ENCODE measurements around the gene SYCE3.

Gene SYCE3

DNA sequence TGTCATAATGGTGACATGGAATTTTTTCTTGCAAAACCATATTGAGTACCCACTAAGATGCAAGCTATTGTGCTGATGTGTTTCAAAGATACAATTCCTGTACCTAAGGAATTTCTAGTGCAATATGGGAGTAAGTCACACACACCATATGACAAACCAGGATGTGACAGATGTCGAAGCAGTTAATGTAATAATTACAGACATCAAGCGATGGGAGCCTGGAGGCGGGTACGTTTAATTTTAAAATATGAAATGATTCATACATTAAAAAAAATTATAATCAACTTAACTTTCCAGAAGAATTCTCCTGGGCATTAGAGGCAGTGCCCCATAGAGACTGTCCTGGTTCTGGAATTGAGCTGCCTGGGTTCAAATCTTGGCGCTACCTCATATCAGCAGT lies 6.0 kb downstream of the SYCE3 start:
- H3K4me3 Mint-ChIP-seq, result no peak overlapping the region

DNA sequence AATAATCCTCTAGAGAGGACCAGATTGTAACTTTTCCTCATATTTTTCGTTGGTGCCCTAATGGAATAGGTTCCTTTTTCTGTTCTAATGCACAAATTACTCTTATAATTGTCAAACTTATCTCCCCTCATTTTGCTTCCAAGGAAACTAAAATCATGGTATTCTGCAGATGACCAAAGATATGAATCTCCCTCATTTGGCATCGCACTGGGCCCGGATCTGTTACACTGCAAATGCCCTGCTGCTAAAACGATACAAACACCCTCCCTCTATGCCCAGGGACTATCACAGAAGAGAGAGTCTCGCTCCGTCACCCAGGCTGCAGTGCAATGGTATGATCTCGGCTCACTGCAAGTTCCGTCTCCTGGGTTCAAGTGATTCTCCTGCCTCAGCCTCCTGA lies 9.4 kb downstream of the SYCE3 start:
- Mint-ChIP-seq H3K4me1 (ENCODE audit: low read depth) (peaks cover 11% of the 10 kb centered on the region), H3K27me3 (no peaks in the 10 kb centered on the region), H3K9me3 (no peaks in the 10 kb centered on the region), H3K36me3 (ENCODE audit: low read depth) (no peaks in the 10 kb centered on the region), H3K27ac (no peak overlapping the region), H3K4me3 (no peak overlapping the region)

More for the DNA sequence above, 6.0 kb downstream of the SYCE3 start:
- H3K4me1 Mint-ChIP-seq (ENCODE audit: low read depth), result peaks cover 7% of the 10 kb centered on the region
- H3K27ac Mint-ChIP-seq, result no peak overlapping the region
- no peaks in the 10 kb centered on the region for H3K9me3 Mint-ChIP-seq
- H3K27me3 Mint-ChIP-seq, result no peaks in the 10 kb centered on the region
- no peaks in the 10 kb centered on the region for H3K36me3 Mint-ChIP-seq (ENCODE audit: low read depth)

DNA sequence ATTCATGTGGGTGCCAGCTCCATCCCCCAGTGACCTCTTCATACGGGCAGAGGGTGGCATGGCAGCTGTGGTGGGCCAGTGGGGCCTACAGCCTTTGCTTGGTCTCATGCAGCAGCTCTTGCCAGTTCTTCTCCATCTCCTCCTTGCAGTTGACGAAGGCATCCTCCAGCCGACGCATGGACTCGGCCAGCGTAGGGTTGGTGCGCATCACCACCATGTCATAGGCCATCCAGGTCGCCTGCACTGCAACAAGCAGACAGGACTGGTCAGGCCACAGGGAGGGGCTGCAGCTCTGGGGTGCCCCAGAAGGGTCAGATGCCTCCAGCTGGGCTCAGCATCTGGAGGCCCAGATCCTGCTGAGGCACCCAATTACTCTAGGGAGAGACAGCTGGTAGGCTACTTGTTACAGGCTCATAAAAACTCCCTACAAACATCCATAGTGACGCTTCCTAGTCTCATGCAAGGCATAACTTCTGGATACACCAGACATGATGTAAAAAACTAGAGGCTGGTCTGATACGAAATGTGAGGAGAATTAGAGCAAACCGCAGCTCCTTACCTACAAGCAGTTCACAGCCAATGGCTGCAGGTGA lies 11.5 kb downstream of the SYCE3 start:
- H3K27me3 Mint-ChIP-seq, result no peaks in the 10 kb centered on the region
- H3K4me3 Mint-ChIP-seq, result no peak overlapping the region
- no peaks in the 10 kb centered on the region for H3K36me3 Mint-ChIP-seq (ENCODE audit: low read depth)
- no peak overlapping the region for H3K27ac Mint-ChIP-seq
- peaks cover 15% of the 10 kb centered on the region for H3K4me1 Mint-ChIP-seq (ENCODE audit: low read depth)
- H3K9me3 Mint-ChIP-seq, result no peaks in the 10 kb centered on the region

DNA sequence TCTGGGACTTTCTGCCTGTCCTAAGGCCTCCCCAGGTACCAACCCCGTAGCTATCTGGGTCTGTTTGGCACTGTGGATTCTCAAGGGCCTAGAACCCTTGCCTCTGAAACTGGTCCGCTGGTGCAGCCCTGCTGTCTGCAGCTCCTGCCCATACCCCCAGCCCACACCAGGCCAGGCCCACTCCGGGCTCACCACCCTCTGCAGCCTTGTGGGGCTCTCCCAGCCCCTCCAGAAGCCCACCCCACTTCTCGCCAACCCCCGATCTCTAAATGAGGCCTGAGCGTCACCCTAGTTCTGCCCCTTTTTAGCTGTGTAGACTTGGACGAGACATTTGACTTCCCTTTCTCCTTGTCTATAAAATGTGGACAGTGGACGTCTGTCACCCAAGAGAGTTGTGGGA lies 12.3 kb downstream of the SYCE3 start:
- H3K4me1 Mint-ChIP-seq (ENCODE audit: low read depth), result peaks cover 22% of the 10 kb centered on the region
- H3K9me3 Mint-ChIP-seq, result no peaks in the 10 kb centered on the region
- peak overlapping the region; percentile 58 for H3K4me3 Mint-ChIP-seq
- H3K27me3 Mint-ChIP-seq, result no peaks in the 10 kb centered on the region
- peak overlapping the region; percentile 77 for H3K27ac Mint-ChIP-seq
- no peaks in the 10 kb centered on the region for H3K36me3 Mint-ChIP-seq (ENCODE audit: low read depth)

DNA sequence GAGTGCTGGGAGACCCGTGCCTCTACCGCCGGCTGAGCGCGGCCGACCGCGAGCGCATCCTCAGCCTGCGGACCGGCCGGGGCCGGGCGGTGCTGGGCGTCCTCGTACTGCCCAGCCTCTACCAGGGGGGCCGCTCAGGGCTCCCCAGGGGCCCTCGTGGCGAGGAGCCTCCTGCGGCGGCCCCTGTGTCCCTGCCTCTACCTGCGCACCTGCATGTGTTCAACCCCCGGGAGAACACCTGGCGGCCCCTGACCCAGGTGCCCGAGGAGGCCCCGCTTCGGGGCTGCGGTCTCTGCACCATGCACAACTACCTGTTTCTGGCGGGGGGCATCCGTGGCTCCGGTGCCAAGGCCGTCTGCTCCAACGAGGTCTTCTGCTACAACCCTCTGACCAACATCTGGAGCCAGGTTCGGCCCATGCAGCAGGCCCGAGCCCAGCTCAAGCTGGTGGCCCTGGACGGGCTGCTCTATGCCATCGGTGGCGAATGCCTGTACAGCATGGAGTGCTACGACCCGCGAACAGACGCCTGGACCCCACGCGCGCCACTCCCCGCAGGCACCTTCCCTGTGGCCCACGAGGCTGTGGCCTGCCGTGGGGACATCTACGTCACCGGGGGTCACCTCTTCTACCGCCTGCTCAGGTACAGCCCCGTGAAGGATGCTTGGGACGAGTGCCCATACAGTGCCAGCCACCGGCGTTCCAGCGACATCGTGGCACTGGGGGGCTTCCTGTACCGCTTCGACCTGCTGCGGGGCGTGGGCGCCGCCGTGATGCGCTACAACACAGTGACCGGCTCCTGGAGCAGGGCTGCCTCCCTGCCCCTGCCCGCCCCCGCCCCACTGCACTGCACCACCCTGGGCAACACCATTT lies 13.6 kb downstream of the SYCE3 start:
- Mint-ChIP-seq H3K4me3 (peak overlapping the region; percentile 82), H3K9me3 (no peaks in the 10 kb centered on the region), H3K27me3 (no peaks in the 10 kb centered on the region), H3K4me1 (ENCODE audit: low read depth) (peaks cover 35% of the 10 kb centered on the region), H3K36me3 (ENCODE audit: low read depth) (no peaks in the 10 kb centered on the region), H3K27ac (peak overlapping the region; percentile 86)

DNA sequence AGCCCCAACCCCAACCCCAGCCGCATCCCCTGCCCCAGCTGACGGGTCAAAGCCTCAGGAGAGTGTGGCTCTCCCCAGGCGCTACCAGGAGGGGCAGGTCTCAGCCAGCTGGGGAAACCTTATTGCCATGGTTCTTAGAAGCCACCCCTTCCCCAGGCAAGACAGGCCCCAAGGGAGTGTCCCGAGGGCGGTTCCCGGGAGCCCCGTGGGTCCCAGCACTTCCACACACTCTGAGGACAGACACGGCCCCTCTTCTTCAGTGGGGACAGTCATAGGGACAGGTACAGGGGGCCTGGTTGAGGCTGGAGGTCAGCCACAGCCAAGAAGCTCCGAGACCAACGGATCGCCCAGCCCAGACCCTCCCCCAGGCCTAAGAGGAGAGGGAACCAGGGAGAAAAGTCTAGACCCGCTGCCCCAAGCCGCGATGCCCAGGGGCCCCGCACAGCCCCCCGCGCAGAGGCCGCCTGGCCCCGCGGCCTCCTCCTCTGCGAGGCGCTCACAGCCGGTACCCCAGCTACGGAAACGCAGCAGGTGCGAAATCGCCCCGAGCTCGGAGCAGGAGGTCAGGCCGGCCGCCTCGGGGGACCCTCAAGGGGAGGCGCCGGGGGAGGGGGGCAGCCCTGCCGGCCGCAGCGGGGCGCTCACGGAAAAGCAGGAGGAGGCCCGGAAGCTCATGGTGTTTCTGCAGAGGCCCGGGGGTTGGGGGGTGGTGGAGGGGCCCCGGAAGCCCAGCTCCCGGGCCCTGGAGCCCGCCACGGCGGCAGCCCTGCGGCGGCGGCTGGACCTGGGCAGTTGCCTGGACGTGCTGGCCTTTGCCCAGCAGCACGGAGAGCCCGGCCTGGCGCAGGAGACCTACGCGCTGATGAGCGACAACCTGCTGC lies 14.4 kb downstream of the SYCE3 start:
- H3K4me3 Mint-ChIP-seq, result peak overlapping the region; percentile 73
- peaks cover 38% of the 10 kb centered on the region for H3K4me1 Mint-ChIP-seq (ENCODE audit: low read depth)
- H3K27ac Mint-ChIP-seq, result peak overlapping the region; percentile 83
- no peaks in the 10 kb centered on the region for H3K36me3 Mint-ChIP-seq (ENCODE audit: low read depth)
- H3K27me3 Mint-ChIP-seq, result no peaks in the 10 kb centered on the region
- no peaks in the 10 kb centered on the region for H3K9me3 Mint-ChIP-seq

DNA sequence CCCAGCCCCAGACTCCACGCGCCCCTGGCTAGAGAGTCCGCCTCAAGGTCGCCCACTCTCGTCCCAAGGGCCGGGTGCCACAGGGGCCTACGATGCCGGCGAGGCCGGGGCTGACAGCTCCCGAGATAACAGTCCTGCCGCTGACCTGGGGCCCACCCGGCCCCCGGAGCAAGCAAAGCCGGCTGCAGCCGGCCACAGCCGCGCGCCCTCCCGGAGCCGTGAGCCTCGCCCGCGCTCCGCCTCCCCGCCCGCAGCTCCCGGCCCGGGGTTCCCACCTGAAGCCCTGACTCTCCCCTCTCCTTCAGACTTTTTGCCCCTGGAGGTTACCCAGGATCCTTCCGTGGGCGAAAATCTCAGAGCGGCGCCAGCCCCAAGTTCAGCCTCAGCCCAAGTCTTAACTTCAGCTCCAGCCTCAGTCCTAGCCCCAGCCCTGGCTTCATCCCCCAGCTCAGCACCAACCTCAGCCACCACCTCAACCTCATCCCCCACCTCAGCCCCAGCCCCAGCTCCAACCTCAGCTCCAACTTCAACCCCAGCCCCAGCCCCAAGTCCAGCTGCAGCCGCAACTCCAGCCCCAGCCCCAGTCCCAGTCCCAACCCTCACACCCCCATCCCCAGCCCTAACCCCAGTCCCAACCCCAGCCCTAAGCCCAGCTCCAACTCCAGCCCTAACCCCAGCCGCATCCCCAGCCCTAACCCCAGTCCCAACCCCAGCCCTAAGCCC lies 15.3 kb downstream of the SYCE3 start:
- peaks cover 42% of the 10 kb centered on the region for H3K4me1 Mint-ChIP-seq (ENCODE audit: low read depth)
- H3K27ac Mint-ChIP-seq, result no peak overlapping the region
- no peak overlapping the region for H3K4me3 Mint-ChIP-seq
- no peaks in the 10 kb centered on the region for H3K9me3 Mint-ChIP-seq
- H3K27me3 Mint-ChIP-seq, result no peaks in the 10 kb centered on the region
- H3K36me3 Mint-ChIP-seq (ENCODE audit: low read depth), result peaks cover 3% of the 10 kb centered on the region

DNA sequence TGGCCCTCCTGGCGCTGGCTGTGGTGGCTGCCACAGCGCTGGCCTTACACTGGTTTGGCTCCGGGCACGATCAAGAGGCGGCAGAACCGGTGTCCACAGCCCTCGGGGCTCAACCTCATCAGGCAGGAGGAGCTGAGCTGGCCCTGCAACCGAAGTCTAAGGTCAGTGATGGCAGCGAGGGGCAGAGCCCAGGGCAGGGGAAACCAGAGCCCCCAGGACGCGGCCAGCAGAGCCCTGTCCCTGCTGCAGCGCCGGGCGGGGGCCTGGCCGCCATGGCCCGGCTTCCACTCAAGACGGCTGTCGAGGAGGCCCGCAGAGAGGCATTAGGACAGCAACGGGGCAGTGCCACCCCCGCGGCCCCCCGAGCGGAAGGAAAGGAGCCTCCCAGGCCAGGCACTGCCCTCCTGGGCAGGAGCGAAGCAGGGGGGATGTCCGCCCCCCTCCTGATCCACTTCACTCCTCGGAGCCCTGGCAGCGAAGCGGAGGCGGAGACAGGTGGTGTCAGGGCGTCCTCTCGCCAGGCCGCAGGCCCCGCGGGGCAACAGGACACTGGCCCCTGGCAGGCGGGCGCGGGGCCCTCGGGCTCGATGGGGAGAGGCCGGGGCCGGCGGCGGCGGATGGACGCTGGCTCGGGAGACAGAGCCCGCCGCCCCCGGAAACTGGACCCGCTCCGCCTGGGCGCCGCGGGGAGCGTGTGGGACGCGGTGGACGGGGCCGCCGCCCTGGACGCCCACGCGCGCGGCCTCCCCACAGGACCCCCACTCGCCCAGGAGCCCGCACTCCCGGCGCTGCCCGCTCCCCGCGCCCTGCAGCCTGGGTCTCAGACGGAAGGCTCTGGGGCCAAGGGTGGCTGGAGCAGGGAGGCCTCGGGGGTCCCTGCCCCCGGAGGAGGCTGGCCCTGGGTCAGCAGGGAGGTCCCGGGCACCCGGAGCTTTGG lies 16.1 kb downstream of the SYCE3 start:
- H3K27ac Mint-ChIP-seq, result no peak overlapping the region
- no peaks in the 10 kb centered on the region for H3K9me3 Mint-ChIP-seq
- no peaks in the 10 kb centered on the region for H3K27me3 Mint-ChIP-seq
- peaks cover 50% of the 10 kb centered on the region for H3K4me1 Mint-ChIP-seq (ENCODE audit: low read depth)
- H3K4me3 Mint-ChIP-seq, result no peak overlapping the region
- H3K36me3 Mint-ChIP-seq (ENCODE audit: low read depth), result peaks cover 8% of the 10 kb centered on the region

DNA sequence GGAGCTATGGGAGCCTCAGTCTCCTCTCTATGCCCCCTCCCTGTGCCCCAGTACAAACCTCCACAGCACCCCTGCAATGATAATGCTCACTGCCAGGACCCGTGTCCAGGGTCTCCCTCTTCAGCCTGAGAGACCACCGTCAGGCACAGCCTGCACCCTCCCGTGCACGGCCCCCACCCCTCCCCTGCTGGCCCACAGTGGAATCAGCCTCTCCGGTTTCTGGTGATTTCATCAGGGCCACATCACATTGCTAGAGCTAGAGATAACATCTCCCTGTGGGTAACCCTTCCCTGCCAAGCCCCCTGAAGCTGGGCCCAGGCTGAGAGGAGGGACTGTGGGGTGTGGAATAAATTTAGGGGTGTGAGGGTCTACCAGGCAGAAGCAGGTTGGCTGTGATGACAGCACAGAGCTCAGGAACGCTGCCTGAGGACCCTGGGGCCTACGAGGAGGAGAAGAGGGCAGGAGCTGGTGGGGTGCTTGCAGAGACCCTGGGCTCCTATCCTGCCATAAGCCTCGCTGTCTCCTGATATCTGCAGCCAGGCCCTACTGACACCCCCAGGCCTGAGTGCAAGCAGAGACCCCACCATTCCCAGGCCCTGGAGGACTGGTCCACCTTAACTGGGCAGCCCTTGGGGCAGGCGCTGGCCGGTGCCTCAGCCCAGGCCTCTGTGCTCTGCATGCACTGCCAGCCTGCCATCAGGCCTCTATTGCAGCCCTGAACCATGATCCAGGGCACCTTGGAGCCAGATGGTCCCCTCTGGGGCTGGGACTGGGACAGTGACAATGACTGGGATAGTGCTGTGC lies 17.0 kb downstream of the SYCE3 start, which contains the start of gene KLHDC7B:
Gene KLHDC7B, plus strand, starts transcription at position 378 of the 804 bp plus-strand sequence. Its CDS starts 345 bp downstream, at position 723.
- peaks cover 59% of the 10 kb centered on the region for H3K4me1 Mint-ChIP-seq (ENCODE audit: low read depth)
- peak within 1 kb of the TSS; percentile 44 for H3K4me3 Mint-ChIP-seq
- no peaks in the 10 kb centered on the region for H3K9me3 Mint-ChIP-seq
- H3K27ac Mint-ChIP-seq, result peak within 1 kb of the TSS; percentile 46
- peaks cover 8% of the 10 kb centered on the region for H3K36me3 Mint-ChIP-seq (ENCODE audit: low read depth)
- H3K27me3 Mint-ChIP-seq, result no peaks in the 10 kb centered on the region

DNA sequence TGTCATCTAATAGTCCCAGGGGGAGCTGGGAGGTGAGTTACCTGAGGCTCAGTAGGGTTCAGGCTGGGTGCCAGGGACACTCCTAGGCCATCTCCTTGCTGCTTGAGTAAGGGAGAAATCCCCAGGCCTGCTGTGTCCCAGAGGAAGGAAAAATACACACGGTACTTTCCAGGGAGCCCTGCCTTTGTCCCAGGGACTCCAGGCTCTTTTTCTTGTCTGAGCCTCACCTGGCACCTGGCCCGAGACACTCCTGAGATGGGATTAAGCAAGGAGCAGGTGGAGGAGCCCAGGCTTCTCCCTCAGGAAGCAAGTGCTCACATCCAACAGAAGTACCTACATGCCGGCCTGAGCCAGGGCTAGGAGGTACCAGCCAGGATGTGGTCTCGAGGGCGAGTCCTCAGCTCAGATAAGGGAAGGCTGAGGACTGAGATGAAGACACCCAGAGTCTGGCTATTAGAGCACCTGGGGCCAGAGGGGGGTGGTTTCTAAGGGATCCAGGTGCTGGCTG lies 17.9 kb downstream of the SYCE3 start:
- peaks cover 59% of the 10 kb centered on the region for H3K4me1 Mint-ChIP-seq (ENCODE audit: low read depth)
- no peaks in the 10 kb centered on the region for H3K9me3 Mint-ChIP-seq
- peaks cover 8% of the 10 kb centered on the region for H3K36me3 Mint-ChIP-seq (ENCODE audit: low read depth)
- H3K27me3 Mint-ChIP-seq, result no peaks in the 10 kb centered on the region
- H3K4me3 Mint-ChIP-seq, result peak overlapping the region; percentile 44
- H3K27ac Mint-ChIP-seq, result peak overlapping the region; percentile 46

DNA sequence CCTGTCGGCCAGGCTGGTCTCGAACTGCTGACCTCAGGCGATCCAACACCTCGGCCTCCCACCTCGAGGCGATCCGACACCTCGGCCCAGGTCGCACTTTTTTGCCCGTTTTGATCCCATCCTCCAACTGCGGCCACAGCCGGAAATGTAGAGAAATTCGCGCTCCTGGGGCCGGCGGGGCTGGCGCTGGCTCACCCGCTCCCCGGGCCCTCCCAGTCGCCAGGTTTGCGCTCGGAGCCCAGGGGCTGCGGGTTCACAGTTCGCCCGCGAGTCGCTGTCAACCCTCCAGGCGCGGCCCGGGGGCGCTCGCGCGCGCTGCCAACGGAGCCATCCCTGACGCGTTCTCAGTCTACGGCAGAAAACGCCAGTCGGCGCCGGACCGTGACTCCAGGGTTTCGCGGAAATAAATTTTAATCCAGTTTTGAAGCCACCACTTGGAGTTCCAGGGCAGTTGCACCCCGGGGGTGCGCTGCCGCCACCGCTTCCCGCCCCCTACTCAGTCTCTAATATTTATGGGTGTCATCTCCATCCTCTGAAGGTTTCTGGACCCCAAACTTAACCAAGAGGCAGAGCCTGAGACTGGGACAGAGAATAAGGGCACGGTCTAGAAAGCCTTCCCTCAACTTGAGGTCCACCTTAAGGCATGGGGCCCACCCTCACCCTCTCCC lies 18.5 kb downstream of the SYCE3 start:
- Mint-ChIP-seq H3K4me1 (ENCODE audit: low read depth) (peaks cover 64% of the 10 kb centered on the region), H3K36me3 (ENCODE audit: low read depth) (peaks cover 8% of the 10 kb centered on the region), H3K4me3 (peak overlapping the region; percentile 44), H3K27ac (no peak overlapping the region), H3K9me3 (no peaks in the 10 kb centered on the region), H3K27me3 (no peaks in the 10 kb centered on the region)

DNA sequence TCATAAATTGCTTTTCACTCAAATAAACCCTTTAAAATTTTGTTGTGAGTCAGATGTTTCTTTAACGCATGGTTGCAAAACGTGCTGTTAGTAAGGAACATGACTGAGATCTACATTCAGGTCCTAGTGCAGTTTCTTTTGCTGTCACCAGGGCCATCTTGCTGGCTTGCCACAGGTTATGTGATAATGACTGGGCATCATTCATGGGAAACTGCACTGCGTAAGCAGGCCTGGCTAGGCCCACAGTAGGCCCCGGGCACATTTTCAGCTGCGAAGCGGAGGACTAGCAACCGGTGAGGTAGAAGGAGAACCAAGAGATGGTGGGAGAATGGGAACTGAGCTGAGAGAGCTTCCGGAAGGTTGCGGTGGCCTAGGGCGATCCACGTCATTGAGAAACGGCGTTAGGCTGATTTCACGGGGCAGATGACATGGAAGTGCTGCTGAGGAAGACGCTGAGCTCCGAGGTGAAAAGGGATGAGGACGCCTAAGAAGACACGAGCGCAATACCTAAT lies 20.2 kb downstream of the SYCE3 start:
- no peaks in the 10 kb centered on the region for H3K9me3 Mint-ChIP-seq
- H3K27me3 Mint-ChIP-seq, result no peaks in the 10 kb centered on the region
- peak overlapping the region; percentile 27 for H3K4me3 Mint-ChIP-seq
- peaks cover 8% of the 10 kb centered on the region for H3K36me3 Mint-ChIP-seq (ENCODE audit: low read depth)
- H3K27ac Mint-ChIP-seq, result peak overlapping the region; percentile 96
- H3K4me1 Mint-ChIP-seq (ENCODE audit: low read depth), result peaks cover 77% of the 10 kb centered on the region
